Panc1 (cell line): ENCODE results near the gene MYO18B. TPM values are rescaled to one million over a fixed set of nuclear protein-coding genes. Genes with fewer than 3 reads are reported as not detected.

Experiments
- ATAC-seq: fragments of 200-7000 bp; cut with Tn5 transposase; 2 replicates; pipeline ENCODE4 v1.9.1; 2020; ENCODE audit warnings: mild to moderate bottlenecking, moderate library complexity
- BruUV-seq: library from RNA; stranded (reverse); fragments of 400-500 nt; replicated peaks from 2 replicates; lab custom pipeline; 2021; lab: Mats Ljungman, UMichigan
- CTCF ChIA-PET: fragments of 300-600 bp; sonication (Branson Sonifier 250); formaldehyde crosslinking; loops from one replicate; lab custom pipeline; 2022; ENCODE audit warnings: antibody characterized with exemption; lab: Charles Lee
- POLR2A ChIA-PET: fragments of 300-600 bp; sonication (Branson Sonifier 250); formaldehyde crosslinking; loops from one replicate; lab custom pipeline; 2022; ENCODE audit warnings: antibody characterized with exemption; lab: Charles Lee
- DNase-seq: peaks from one replicate; pipeline ENCODE4 v3.0.0-alpha.2; 2010; ENCODE audit warnings: low read depth, low spot score
- H3K27ac ChIP-seq: 2 replicates; pipeline ENCODE4 v1.5.1; 2011; ENCODE audit warnings: mild to moderate bottlenecking, low read length, inconsistent platforms
- H3K27me3 ChIP-seq: fragments of 200-500 bp; sonication (Bioruptor generic); 2 replicates; pipeline ENCODE4 v1.6.0; 2014; ENCODE audit warnings: low read length, inconsistent platforms; ENCODE audit not compliant: control insufficient read depth, insufficient read depth
- H3K36me3 ChIP-seq: fragments of 200-500 bp; sonication (Bioruptor generic); 2 replicates; pipeline ENCODE4 v1.5.1; 2014; ENCODE audit warnings: inconsistent platforms, mild to moderate bottlenecking, low read length, moderate library complexity; ENCODE audit not compliant: control insufficient read depth, insufficient read depth
- H3K4me1 ChIP-seq: 2 replicates; pipeline ENCODE4 v1.5.1; 2011; ENCODE audit warnings: inconsistent platforms, mild to moderate bottlenecking, low read length, moderate library complexity; ENCODE audit not compliant: control insufficient read depth, insufficient read depth
- H3K4me3 ChIP-seq, 2 experiments: 2 replicates each; pipeline ENCODE4 v1.5.1; 2011 to 2012; ENCODE audit warnings: low read depth in 2 of 2, low read length in 2 of 2, mild to moderate bottlenecking in 2 of 2, inconsistent platforms in 1 of 2, moderate library complexity in 1 of 2
- H3K9me3 ChIP-seq: fragments of 200-500 bp; sonication (Bioruptor generic); 2 replicates; pipeline ENCODE4 v1.5.1; 2014; ENCODE audit warnings: low read depth, mild to moderate bottlenecking, inconsistent platforms, low read length, moderate library complexity; ENCODE audit not compliant: control insufficient read depth, insufficient read depth
- POLR2AphosphoS5 ChIP-seq: IDR thresholded peaks from 2 replicates; pipeline ENCODE4 v1.6.1; 2012; ENCODE audit warnings: mild to moderate bottlenecking, low read depth, low read length, moderate library complexity
- SIN3A ChIP-seq: IDR thresholded peaks from 2 replicates; pipeline ENCODE4 v1.6.1; 2012; ENCODE audit warnings: low read depth, mild to moderate bottlenecking, low read length, moderate library complexity, borderline replicate concordance; ENCODE audit not compliant: insufficient read depth
- TCF7L2 ChIP-seq: IDR thresholded peaks from 2 replicates; pipeline ENCODE4 v1.6.1; 2011; ENCODE audit warnings: mild to moderate bottlenecking, low read depth, low read length, inconsistent platforms
- in situ Hi-C: cut with HindIII; loops from 2 replicates; pipeline ENCODE4 v1.10.0; 2016; ENCODE audit warnings: low sequenced_read_pairs, low pct_unique_long_range_greater_than_20kb
- intact Hi-C: fragments of 100-400 bp; cut with micrococcal nuclease; formaldehyde crosslinking; loops from one replicate; pipeline ENCODE4 v1.10.0; 2022; ENCODE audit not compliant: unreplicated experiment
- total RNA-seq: library from RNA; stranded (reverse); gene quantifications from one replicate; pipeline ENCODE4 v1.2.1, GENCODE V29; 2021; ENCODE audit not compliant: unreplicated experiment
- TF ChIP-seq, protein P1 (sequence below): fragments of 450-650 bp; IDR thresholded peaks from 2 replicates; pipeline ENCODE4 v1.5.1; 2017; ENCODE audit warnings: mild to moderate bottlenecking
- TF ChIP-seq, protein P2 (sequence below), 2 experiments: IDR thresholded peaks; 2 replicates each; pipeline ENCODE4 v1.6.1; 2011 to 2012; ENCODE audit warnings: low read depth in 2 of 2, control low read depth in 1 of 2, low read length in 1 of 2, mild to moderate bottlenecking in 1 of 2, moderate library complexity in 1 of 2; ENCODE audit not compliant: insufficient read depth in 1 of 2

The MYO18B gene
- total RNA-seq, 1 experiment from 2014 or later, result not detected

DNA sequence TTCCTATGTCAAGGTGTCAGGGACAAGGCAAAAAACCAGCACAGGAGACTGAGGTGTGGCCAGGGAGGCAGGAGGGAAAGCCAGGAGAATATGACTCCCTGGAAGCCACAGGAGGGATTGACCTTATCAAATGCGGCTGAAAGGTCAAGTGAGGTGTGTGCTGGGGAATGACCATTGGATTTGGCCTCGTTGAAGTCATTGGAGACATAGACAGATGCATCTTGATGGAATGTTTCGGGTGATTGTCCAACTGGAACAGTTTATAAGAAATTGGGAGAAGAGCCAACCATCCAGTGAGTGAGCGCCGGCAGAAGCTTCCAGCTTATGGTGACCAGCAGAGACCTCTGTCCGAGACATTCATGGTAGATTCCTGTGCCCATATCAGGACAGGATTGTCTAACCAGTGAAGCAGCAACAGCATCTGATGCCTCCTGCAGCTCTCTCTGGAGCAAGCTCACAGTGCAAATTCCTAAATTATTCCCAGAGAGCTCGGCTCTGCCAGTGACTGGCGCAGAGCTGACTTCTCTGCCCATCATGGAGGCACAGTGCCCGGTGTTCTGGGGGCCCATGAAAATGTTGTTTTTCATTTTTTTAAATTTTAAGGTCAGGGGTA is 95.4 kb downstream of the MYO18B start:
- DNase-seq (no peak), ATAC-seq (no peak)
- POLR2A ChIA-PET, result no interaction called here
- CTCF ChIA-PET, result no interaction called here
- Histone ChIP-seq H3K4me3 (no peak overlapping the region), H3K27ac (no peak overlapping the region), H3K9me3 (no peaks in the 10 kb centered on the region), H3K4me1 (no peaks in the 10 kb centered on the region), H3K27me3 (no peaks in the 10 kb centered on the region), H3K36me3 (no peaks in the 10 kb centered on the region)
- in situ Hi-C loops (no loop called here), intact Hi-C loops (no loop called here)
- TF ChIP-seq POLR2AphosphoS5, result no peak
- TF ChIP-seq, protein P1, sequence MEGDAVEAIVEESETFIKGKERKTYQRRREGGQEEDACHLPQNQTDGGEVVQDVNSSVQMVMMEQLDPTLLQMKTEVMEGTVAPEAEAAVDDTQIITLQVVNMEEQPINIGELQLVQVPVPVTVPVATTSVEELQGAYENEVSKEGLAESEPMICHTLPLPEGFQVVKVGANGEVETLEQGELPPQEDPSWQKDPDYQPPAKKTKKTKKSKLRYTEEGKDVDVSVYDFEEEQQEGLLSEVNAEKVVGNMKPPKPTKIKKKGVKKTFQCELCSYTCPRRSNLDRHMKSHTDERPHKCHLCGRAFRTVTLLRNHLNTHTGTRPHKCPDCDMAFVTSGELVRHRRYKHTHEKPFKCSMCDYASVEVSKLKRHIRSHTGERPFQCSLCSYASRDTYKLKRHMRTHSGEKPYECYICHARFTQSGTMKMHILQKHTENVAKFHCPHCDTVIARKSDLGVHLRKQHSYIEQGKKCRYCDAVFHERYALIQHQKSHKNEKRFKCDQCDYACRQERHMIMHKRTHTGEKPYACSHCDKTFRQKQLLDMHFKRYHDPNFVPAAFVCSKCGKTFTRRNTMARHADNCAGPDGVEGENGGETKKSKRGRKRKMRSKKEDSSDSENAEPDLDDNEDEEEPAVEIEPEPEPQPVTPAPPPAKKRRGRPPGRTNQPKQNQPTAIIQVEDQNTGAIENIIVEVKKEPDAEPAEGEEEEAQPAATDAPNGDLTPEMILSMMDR, result no peak
- no peak for TF ChIP-seq SIN3A
- no peak for TF ChIP-seq TCF7L2
- TF ChIP-seq, protein P2, sequence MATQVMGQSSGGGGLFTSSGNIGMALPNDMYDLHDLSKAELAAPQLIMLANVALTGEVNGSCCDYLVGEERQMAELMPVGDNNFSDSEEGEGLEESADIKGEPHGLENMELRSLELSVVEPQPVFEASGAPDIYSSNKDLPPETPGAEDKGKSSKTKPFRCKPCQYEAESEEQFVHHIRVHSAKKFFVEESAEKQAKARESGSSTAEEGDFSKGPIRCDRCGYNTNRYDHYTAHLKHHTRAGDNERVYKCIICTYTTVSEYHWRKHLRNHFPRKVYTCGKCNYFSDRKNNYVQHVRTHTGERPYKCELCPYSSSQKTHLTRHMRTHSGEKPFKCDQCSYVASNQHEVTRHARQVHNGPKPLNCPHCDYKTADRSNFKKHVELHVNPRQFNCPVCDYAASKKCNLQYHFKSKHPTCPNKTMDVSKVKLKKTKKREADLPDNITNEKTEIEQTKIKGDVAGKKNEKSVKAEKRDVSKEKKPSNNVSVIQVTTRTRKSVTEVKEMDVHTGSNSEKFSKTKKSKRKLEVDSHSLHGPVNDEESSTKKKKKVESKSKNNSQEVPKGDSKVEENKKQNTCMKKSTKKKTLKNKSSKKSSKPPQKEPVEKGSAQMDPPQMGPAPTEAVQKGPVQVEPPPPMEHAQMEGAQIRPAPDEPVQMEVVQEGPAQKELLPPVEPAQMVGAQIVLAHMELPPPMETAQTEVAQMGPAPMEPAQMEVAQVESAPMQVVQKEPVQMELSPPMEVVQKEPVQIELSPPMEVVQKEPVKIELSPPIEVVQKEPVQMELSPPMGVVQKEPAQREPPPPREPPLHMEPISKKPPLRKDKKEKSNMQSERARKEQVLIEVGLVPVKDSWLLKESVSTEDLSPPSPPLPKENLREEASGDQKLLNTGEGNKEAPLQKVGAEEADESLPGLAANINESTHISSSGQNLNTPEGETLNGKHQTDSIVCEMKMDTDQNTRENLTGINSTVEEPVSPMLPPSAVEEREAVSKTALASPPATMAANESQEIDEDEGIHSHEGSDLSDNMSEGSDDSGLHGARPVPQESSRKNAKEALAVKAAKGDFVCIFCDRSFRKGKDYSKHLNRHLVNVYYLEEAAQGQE (IDR thresholded peaks at IDR 0.05; ENCODE audit: insufficient read depth in 1 of 2, low read depth in 2 of 2, low read length in 1 of 2), result no peak
- no TSS peak for BruUV-seq

DNA sequence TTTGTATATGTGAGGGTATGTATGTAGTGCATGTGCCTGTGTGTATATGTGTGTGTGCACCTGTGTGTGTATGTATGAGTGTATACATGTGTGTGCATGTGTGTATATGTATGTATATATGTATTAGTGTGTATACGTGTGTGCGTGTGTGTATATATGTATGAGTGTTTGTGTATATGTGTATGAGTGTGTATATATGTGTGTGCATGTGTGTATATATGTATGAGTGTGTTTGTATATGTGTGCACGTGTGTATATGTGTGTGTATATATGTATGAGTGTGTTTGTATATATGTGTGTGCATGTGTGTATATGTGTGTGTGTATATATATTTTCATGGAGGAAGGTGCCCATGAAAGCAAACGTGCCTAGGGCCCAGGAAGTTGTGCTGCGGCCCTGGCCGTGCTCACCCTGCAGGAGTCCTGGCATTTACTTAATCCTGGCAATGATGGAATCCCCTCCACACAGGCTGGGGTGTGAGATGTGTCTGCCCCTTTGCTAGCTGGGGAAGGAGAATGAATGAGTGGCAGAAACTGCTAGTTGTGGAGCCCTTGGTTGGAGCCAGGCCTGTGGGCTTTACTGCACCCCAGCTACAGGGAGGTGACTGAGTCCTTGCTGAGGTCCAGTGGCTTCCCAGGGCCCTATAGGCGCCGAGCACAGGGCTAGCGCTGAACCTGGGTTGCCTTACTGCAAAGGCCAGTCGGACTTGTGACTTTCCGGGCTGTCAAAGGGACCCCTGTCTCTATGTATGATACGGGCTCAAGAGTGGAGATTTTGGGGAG is 97.2 kb downstream of the MYO18B start:
- intact Hi-C loops, result no loop called here
- DNase-seq, result no peak
- Histone ChIP-seq H3K4me1 (no peaks in the 10 kb centered on the region), H3K36me3 (no peaks in the 10 kb centered on the region), H3K4me3 (no peak overlapping the region), H3K9me3 (no peaks in the 10 kb centered on the region), H3K27me3 (no peaks in the 10 kb centered on the region), H3K27ac (no peak overlapping the region)
- in situ Hi-C loops, result no loop called here
- CTCF ChIA-PET, result no interaction called here
- BruUV-seq, result no TSS peak
- no peak for ATAC-seq
- TF ChIP-seq, protein P1, result no peak
- TF ChIP-seq, protein P2 (IDR thresholded peaks at IDR 0.05; ENCODE audit: insufficient read depth in 1 of 2, low read depth in 2 of 2, low read length in 1 of 2), result no peak
- TF ChIP-seq SIN3A (no peak), POLR2AphosphoS5 (no peak), TCF7L2 (no peak)
- POLR2A ChIA-PET, result no interaction called here
